Erythroblast (primary cell): ENCODE measurements around the gene VCX3B.

Experiments used
- GATA1 ChIP-seq: IDR thresholded peaks from 2 replicates; pipeline ENCODE4 v1.6.1; 2011; ENCODE audit warnings: low read depth, mild to moderate bottlenecking, control low read depth, low read length, moderate library complexity
- POLR2A ChIP-seq: IDR thresholded peaks from 2 replicates; pipeline ENCODE4 v1.6.1; 2011; ENCODE audit warnings: mild to moderate bottlenecking, low read length

- TF ChIP-seq POLR2A (no peak), GATA1 (no peak)
These were observed 9.1 kb upstream of the VCX3B start for GRCh38 chrX:8455557-8455956.
